Left ventricle myocardium inferior (tissue), 1 donor: ENCODE data around the gene CACFD1. TPM values are rescaled to one million over a fixed set of nuclear protein-coding genes. Genes with fewer than 3 reads are reported as not detected.

ENCODE experiments used
- DNase-seq: peaks from one replicate; pipeline ENCODE4 v3.0.0-alpha.2; 2020
- H3K27ac ChIP-seq: fragments of 200-600 bp; replicated peaks from 2 replicates; pipeline ENCODE4 v1.8.0; 2021
- H3K27me3 ChIP-seq: fragments of 200-600 bp; 2 replicates; pipeline ENCODE4 v1.8.0; 2021; ENCODE audit warnings: low read depth
- H3K36me3 ChIP-seq: fragments of 200-600 bp; 2 replicates; pipeline ENCODE4 v1.8.0; 2021
- H3K4me1 ChIP-seq: fragments of 200-600 bp; 2 replicates; pipeline ENCODE4 v1.8.0; 2021
- H3K4me3 ChIP-seq: fragments of 200-600 bp; 2 replicates; pipeline ENCODE4 v1.8.0; 2021; ENCODE audit warnings: mild to moderate bottlenecking, moderate library complexity
- H3K9me3 ChIP-seq: fragments of 200-600 bp; replicated peaks from 2 replicates; pipeline ENCODE4 v1.8.0; 2021
- intact Hi-C: fragments of 100-400 bp; cut with micrococcal nuclease; formaldehyde crosslinking; loops from one replicate; pipeline ENCODE4 v1.11.0; 2022
- total RNA-seq: library from RNA; stranded (reverse); fragmentation: NEBNext Ultra II Directional; extraction: Animal tissue kit (Norgen Biotek cat#: 25700); gene quantifications from one replicate; pipeline ENCODE4 v1.2.1, GENCODE V29; 2021
- TF ChIP-seq, protein P1 (sequence below): fragments of 200-600 bp; IDR thresholded peaks from 2 replicates; pipeline ENCODE4 v1.8.0; 2021; ENCODE audit warnings: antibody characterized with exemption, mild to moderate bottlenecking, borderline replicate concordance
- donor health status: DM: no; HTN: yes; CAD: no; lungs with severe emphysema.

CACFD1 gene
- total RNA-seq, 1 donor from 2014 or later, result 11.5 TPM

DNA sequence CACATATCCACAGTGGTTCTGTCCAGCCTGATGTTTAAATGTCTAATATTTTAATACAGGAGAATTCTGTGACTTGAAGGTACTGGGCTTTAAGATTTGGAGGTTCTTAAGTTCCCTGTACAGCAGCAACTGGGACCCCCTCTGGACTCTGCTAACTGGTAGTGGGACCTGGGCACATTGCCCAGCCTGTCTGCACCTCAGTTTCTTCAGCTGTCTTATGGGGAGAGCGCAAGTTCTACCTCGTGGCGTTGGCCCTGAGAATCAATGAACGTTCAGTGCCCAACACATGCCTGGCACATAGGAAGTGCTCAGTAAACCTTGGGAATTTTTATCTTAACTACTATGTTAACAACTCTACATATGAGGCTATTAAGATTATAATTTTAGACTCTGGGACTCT lies 17.7 kb downstream of the CACFD1 start:
- no peaks in the 10 kb centered on the region for H3K27me3 ChIP-seq
- no peaks in the 10 kb centered on the region for H3K9me3 ChIP-seq
- TF ChIP-seq, protein P1, sequence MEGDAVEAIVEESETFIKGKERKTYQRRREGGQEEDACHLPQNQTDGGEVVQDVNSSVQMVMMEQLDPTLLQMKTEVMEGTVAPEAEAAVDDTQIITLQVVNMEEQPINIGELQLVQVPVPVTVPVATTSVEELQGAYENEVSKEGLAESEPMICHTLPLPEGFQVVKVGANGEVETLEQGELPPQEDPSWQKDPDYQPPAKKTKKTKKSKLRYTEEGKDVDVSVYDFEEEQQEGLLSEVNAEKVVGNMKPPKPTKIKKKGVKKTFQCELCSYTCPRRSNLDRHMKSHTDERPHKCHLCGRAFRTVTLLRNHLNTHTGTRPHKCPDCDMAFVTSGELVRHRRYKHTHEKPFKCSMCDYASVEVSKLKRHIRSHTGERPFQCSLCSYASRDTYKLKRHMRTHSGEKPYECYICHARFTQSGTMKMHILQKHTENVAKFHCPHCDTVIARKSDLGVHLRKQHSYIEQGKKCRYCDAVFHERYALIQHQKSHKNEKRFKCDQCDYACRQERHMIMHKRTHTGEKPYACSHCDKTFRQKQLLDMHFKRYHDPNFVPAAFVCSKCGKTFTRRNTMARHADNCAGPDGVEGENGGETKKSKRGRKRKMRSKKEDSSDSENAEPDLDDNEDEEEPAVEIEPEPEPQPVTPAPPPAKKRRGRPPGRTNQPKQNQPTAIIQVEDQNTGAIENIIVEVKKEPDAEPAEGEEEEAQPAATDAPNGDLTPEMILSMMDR, result no peak
- intact Hi-C loops, result no loop called here
- no peak overlapping the region for H3K27ac ChIP-seq
- H3K4me3 ChIP-seq, result no peak overlapping the region
- no peak for DNase-seq
- peaks cover 14% of the 10 kb centered on the region for H3K36me3 ChIP-seq
- peaks cover 21% of the 10 kb centered on the region for H3K4me1 ChIP-seq

DNA sequence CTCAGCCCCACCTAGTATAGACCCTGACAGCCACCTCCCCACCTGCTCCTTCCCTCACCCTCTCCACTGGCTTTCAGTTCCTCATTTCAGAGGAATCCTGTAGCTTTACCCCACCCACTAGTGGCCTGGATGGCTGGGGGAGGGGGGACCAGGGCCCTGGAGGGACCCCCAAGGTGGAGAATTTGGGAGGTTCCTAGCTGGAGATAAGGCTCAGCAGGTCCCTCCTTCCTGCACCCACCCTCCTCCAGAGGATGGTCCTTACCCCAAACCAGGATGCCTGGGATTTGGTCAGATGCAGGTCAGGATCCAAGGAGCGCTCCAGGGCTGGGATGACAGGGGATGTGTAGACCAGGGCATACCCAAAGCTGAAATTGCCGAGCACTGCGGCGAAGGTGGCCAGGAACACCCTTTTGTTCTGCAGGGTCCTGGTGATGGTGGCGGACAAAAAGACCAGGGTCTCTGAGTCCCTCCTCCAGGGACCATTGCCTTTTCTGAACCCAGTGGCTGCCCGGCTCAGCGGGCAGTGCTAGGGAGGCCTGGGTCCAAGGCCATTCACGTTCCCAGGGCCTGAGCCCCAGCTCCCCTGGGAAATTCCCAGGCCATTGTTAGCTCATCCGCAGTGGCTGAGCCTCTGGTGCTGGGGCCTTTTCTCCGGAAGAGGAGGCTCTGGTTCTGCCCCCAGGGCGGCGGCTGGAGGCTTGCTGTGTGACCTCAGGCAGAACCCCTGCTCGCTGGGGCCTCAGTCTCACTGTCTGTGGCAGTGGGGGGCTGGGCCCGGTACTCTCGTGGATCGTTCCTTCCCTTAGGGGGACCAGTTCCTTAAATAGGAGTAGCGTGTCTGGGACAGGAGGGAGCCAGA lies 18.4 kb downstream of the CACFD1 start:
- Histone ChIP-seq H3K9me3 (no peaks in the 10 kb centered on the region), H3K27ac (peak overlapping the region; percentile 86), H3K4me3 (peak overlapping the region; percentile 78), H3K4me1 (peaks cover 21% of the 10 kb centered on the region), H3K36me3 (peaks cover 14% of the 10 kb centered on the region), H3K27me3 (no peaks in the 10 kb centered on the region)
- peak; percentile 43 for DNase-seq
- TF ChIP-seq, protein P1, result no peak
- intact Hi-C loops, result no loop called here

DNA sequence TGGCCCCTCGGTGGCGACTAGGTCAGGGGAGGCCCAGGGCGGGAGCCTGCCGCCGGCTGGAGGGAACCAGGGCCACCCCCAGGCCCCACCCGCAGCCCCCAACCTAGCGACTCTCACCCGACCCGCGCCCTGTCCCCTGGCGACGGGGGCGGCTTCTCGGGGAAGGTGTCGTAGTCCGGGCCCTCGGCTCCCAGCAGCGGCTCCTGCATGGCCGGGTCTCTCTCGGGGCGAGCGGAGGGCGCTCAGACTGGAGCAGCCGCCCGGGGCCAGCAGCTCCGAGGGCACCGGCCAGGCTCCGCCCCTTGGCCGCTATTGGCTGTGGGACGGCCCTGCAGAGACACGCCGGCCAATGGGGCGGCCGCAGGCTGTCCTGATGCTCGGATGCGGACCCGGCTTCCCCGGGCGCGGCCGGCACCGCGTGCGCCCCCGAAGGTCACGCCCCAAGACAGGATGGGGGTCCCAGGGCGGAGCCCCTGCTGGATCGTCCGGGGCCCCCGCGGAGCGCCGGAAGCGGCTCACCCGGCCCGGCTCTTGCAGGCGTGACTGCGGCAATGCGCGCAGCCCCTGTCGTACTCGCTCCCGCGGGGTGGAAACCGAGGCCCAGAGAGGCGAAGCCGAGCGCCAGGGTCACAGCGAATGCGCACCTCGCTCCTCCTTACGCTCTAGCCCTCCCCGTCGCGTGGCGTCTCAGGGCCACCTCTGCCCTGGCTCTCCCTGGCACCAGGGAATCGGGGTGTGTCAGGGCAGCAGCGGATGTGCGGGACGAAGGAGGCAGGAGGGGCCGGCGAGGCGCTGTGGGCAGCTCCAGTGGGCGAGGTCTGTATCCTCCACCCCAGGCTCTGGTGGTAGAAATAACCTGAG lies 19.3 kb downstream of the CACFD1 start, which contains the start of gene SLC2A6:
Gene SLC2A6 (minus strand): TSS at position 249 of the 861 bp plus-strand sequence. CDS start 40 bp downstream, at position 209.
- Histone ChIP-seq H3K36me3 (peaks cover 14% of the 10 kb centered on the region), H3K27me3 (no peaks in the 10 kb centered on the region), H3K27ac (peak within 1 kb of the TSS; percentile 86), H3K9me3 (no peaks in the 10 kb centered on the region), H3K4me3 (peak within 1 kb of the TSS; percentile 78), H3K4me1 (peaks cover 21% of the 10 kb centered on the region)
- peak; percentile 88 for DNase-seq
- TF ChIP-seq, protein P1, result no peak
- intact Hi-C loops, result no loop called here

DNA sequence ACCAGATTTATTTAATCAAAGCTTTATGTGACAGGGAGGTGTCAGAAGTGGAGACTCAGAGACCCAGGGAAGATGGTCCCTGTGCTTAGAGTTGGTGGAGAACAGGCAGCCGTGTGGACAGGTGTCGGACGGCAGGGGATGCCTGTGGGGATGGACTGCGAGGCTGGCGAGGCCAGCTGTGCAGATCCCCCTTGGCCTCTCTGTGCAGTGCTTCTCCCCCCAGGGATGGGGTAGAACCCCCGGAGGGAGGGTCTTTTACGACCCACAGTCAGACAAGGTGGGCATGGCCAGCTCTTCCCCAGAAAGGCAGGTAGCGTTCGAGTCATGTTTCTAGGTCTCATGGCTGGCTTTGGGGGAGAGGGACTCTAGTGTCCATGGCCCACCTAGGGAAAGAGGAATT lies 23.8 kb downstream of the CACFD1 start:
- Histone ChIP-seq H3K27me3 (peaks cover 30% of the 10 kb centered on the region), H3K9me3 (no peaks in the 10 kb centered on the region), H3K4me3 (no peak overlapping the region), H3K36me3 (no peaks in the 10 kb centered on the region), H3K4me1 (peaks cover 12% of the 10 kb centered on the region), H3K27ac (no peak overlapping the region)
- no peak for DNase-seq
- TF ChIP-seq, protein P1, result no peak
- intact Hi-C loops, result loop anchor here (10.0 kb wide), 1 partner anchor 299 kb away; no protein-coding TSS in a partner anchor

DNA sequence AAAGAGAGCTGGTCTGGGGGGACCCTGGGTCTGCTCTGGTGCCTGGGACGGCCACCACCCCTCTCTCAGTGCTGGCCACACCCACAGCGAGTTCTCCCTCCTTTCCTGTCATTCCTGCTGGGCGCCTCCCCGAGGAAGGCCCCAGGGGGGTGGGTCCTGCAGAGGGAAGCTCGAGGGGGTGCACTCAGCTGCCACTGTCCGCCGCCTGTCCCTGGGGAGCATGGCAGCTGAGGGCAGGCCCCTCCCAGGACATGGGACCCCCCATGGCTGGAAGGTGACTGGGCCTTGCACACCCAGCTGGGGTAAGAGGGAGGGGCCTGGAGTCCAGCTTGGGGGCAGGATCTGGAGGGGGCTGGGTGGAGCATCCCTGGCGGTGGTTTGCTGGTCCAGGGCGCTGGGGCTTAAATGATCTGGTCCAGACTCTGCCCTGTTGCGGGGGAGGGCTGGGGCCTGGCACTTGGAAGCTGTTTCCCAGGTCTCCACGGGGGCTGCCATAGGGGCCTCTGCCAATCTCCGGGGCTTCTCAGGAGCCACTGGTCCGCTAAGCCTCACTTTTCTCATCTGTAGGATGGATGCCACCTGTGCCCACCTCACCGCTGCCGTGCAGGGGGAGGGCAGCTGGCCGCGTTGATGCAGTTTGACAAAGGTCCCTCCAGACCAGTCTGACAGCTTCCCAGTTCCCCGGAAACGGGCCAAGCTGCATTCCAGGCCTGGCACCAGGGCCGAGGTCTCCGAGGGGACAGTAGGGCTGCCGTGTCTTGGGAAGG lies 25.1 kb downstream of the CACFD1 start:
- Histone ChIP-seq H3K4me3 (no peak overlapping the region), H3K4me1 (peaks cover 1% of the 10 kb centered on the region), H3K27me3 (peaks cover 30% of the 10 kb centered on the region), H3K27ac (no peak overlapping the region), H3K36me3 (no peaks in the 10 kb centered on the region), H3K9me3 (no peaks in the 10 kb centered on the region)
- intact Hi-C loops, result loop anchor here (5.0 to 10.0 kb wide), 2 partner anchors 78 to 300 kb away; no protein-coding TSS in a partner anchor
- TF ChIP-seq, protein P1, result no peak
- no peak for DNase-seq
